Measurements from ENCODE around the gene KLRF1. TPM values are rescaled to one million over a fixed set of nuclear protein-coding genes. Genes with fewer than 3 reads are reported as not detected.

Gene KLRF1
- total and polyA plus RNA-seq, 2 experiments from 2014 or later, result not detected

DNA sequence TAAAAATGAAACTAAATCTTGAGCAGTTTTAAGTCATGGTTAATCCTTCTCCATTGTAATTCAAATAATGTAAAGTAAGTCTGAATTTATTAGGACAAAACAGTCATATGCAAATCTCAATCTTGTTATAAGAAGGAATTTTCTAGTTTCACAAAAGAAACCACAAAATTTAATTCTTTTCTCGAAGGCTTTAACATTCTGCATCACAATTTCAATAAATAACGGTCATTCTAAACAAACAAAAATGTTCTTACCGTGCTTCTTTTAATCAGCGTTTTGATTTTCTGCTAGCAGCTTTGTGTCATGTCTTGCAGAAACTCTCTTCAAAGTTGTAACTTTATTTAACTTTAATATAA is 41.6 kb downstream of the KLRF1 start:
- Histone ChIP-seq H3K79me2 (ENCODE audit: insufficient read depth) (peaks cover 50% of the 10 kb centered on the region), H3K9me2 (ENCODE audit: insufficient read depth) (no peaks in the 10 kb centered on the region), H3K36me3 (ENCODE audit: low read depth) (no peaks in the 10 kb centered on the region), H3K4me2 (ENCODE audit: unreplicated experiment) (peak overlapping the region; percentile 99), H3F3A (ENCODE audit: insufficient read depth) (peaks cover 20% of the 10 kb centered on the region), H4K20me1 (ENCODE audit: insufficient read depth) (no peaks in the 10 kb centered on the region), H3K27me3 (replicated peaks; ENCODE audit: insufficient read depth) (no peaks in the 10 kb centered on the region), H3K9me3 (ENCODE audit: low read depth) (no peaks in the 10 kb centered on the region), H3K4me1 (ENCODE audit: insufficient read depth) (peaks cover 28% of the 10 kb centered on the region), H3K27ac (peak overlapping the region; percentile 96), H2AFZ (peak overlapping the region; percentile 96), H3K4me3 (peak overlapping the region; percentile 78), H3K9ac (peak overlapping the region; percentile 92)
- in situ Hi-C loops (cut with MboI), result no loop called here
- 4% methylated on average over 4 of the region's 4 CpGs for WGBS, 2 experiments (ENCODE audit: low coverage in 1 of 2, low lambda C conversion rate in 2 of 2, missing lambda C conversion rate in 2 of 2)
- DNase-seq, result no peak
- 0 out of 2 replicates have a peak, but pooled peaks have one; percentile 20 for TF ChIP-seq EZH2phosphoT487 (IDR thresholded peaks at IDR 0.05; ENCODE audit: insufficient read depth, low read depth)
- TF ChIP-seq EZH2 (IDR thresholded peaks at IDR 0.05; ENCODE audit: insufficient read depth, poor library complexity, severe bottlenecking), result no peak

DNA sequence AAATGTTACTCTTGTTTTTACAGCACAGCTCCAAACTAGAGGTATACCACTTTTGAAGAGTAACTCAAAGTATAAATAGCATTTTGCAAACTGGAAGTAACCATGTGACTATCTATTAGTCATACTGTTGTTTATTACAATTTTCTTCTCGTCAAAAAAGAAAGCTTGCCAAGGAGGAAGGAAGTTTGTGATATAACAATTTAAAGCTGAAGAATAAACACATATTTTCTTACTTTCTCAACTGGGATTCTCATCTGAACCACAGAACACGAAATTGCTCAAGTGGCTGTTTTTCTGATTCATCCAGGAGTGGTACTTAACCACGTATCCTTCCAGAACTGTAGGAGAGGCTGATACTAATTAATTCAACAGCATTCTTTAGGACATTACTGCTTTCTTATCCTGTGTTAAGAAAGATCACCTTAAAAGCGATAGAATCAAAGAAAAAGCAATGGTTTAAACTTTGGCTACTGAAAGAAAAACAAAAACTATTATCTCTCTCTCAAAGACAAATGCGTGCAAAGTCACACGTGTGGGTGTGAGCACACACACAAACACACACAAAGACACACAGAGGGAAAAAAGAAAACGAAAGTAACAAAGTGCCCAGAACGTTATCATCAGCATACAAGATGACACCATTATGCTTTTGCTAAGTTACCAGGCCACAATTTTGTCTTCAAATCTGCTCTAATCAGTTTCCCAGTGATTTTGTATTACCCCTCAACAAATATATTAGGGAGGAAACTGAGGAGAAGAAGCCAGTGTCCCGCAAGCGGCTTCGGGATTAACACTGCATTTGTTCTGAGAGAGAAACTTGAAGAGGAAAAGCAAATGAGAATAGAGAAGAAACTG is 42.3 kb downstream of the KLRF1 start, which contains the start of gene CLEC2B:
Gene CLEC2B (minus strand): TSS at position 48 of the 855 bp plus-strand sequence.
- no peaks in the 10 kb centered on the region for H3K9me2 ChIP-seq (ENCODE audit: insufficient read depth)
- peaks cover 20% of the 10 kb centered on the region for H3F3A ChIP-seq (ENCODE audit: insufficient read depth)
- no peaks in the 10 kb centered on the region for H4K20me1 ChIP-seq (ENCODE audit: insufficient read depth)
- 0 to 1% methylated on average over 11 of the region's 11 CpGs for WGBS, 2 experiments (ENCODE audit: low coverage in 1 of 2, low lambda C conversion rate in 2 of 2, missing lambda C conversion rate in 2 of 2)
- peak within 1 kb of the TSS; percentile 96 for H2AFZ ChIP-seq
- H3K36me3 ChIP-seq (ENCODE audit: low read depth), result no peaks in the 10 kb centered on the region
- H3K4me1 ChIP-seq (ENCODE audit: insufficient read depth), result peaks cover 28% of the 10 kb centered on the region
- no peaks in the 10 kb centered on the region for H3K9me3 ChIP-seq (ENCODE audit: low read depth)
- H3K9ac ChIP-seq, result peak within 1 kb of the TSS; percentile 92
- no peaks in the 10 kb centered on the region for H3K27me3 ChIP-seq (replicated peaks; ENCODE audit: insufficient read depth)
- H3K27ac ChIP-seq, result peak within 1 kb of the TSS; percentile 96
- DNase-seq, result peak; percentile 91
- no peak for TF ChIP-seq EZH2 (IDR thresholded peaks at IDR 0.05; ENCODE audit: insufficient read depth, poor library complexity, severe bottlenecking)
- no peak for TF ChIP-seq EZH2phosphoT487 (IDR thresholded peaks at IDR 0.05; ENCODE audit: insufficient read depth, low read depth)
- peak within 1 kb of the TSS; percentile 78 for H3K4me3 ChIP-seq
- in situ Hi-C loops (cut with MboI), result no loop called here
- H3K4me2 ChIP-seq (ENCODE audit: unreplicated experiment), result peak within 1 kb of the TSS; percentile 99
- H3K79me2 ChIP-seq (ENCODE audit: insufficient read depth), result peaks cover 44% of the 10 kb centered on the region

DNA sequence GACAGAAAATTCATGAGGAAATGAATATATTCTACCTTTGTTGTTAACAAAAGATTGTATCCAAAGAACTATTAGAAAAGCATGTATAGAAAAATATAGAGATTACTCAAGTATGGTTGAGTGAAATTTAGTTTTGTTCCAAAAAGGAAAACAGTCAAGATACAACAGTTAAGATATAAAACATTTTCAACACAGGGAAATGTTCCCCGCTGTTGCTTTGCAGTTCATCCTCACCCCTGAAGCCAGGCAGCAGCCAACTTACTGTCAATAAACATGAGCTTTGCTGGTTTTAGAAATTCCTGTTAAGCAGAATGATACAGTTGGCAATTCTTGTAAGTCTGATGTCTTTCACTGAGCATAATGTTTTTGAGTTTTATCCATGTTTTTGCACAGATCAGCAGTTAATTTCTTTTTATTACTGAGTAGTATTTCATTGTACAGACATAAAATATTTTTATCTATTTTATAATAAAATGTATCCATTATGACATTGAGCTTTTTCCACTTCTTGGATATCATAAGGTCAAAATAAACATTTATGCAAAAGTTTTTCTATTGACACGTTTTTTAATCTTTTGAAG is 43.1 kb downstream of the KLRF1 start:
- peak; percentile 31 for DNase-seq
- H3K9ac ChIP-seq, result peak overlapping the region; percentile 92
- H3K27ac ChIP-seq, result peak overlapping the region; percentile 96
- H4K20me1 ChIP-seq (ENCODE audit: insufficient read depth), result no peaks in the 10 kb centered on the region
- H3K79me2 ChIP-seq (ENCODE audit: insufficient read depth), result peaks cover 36% of the 10 kb centered on the region
- H3K9me3 ChIP-seq (ENCODE audit: low read depth), result no peaks in the 10 kb centered on the region
- H3K27me3 ChIP-seq (replicated peaks; ENCODE audit: insufficient read depth), result no peaks in the 10 kb centered on the region
- H3K9me2 ChIP-seq (ENCODE audit: insufficient read depth), result no peaks in the 10 kb centered on the region
- in situ Hi-C loops (cut with MboI), result no loop called here
- TF ChIP-seq EZH2phosphoT487 (IDR thresholded peaks at IDR 0.05; ENCODE audit: insufficient read depth, low read depth) (no peak), EZH2 (IDR thresholded peaks at IDR 0.05; ENCODE audit: insufficient read depth, poor library complexity, severe bottlenecking) (no peak)
- H2AFZ ChIP-seq, result peak overlapping the region; percentile 96
- H3F3A ChIP-seq (ENCODE audit: insufficient read depth), result peaks cover 20% of the 10 kb centered on the region
- 19 to 28% methylated on average over 2 of the region's 2 CpGs for WGBS, 2 experiments (ENCODE audit: low coverage in 1 of 2, low lambda C conversion rate in 2 of 2, missing lambda C conversion rate in 2 of 2)
- H3K4me2 ChIP-seq (ENCODE audit: unreplicated experiment), result peak overlapping the region; percentile 99
- H3K36me3 ChIP-seq (ENCODE audit: low read depth), result no peaks in the 10 kb centered on the region
- H3K4me3 ChIP-seq, result peak overlapping the region; percentile 78
- peaks cover 25% of the 10 kb centered on the region for H3K4me1 ChIP-seq (ENCODE audit: insufficient read depth)

DNA sequence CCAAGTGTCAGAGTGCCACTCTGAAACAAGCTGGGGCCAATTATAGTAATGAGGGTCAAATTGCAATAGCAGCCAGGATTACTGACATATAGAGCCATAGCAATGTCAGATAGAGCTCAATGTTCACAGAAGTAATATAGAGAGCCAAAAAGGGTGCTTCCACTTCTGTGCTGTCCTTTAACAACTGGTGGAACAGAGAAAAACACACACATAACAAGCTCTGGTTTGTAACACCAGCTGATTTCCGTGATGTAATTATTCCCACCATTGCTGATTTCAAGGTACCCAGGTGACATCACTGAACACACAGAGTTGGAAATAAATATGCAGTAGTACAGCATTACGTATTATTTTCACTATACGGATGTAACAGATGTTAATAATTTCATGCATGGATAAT is 44.9 kb downstream of the KLRF1 start:
- no peaks in the 10 kb centered on the region for H3K9me3 ChIP-seq (ENCODE audit: low read depth)
- H3K4me3 ChIP-seq, result no peak overlapping the region
- H4K20me1 ChIP-seq (ENCODE audit: insufficient read depth), result no peaks in the 10 kb centered on the region
- H3K27ac ChIP-seq, result no peak overlapping the region
- H3K9me2 ChIP-seq (ENCODE audit: insufficient read depth), result no peaks in the 10 kb centered on the region
- TF ChIP-seq EZH2 (IDR thresholded peaks at IDR 0.05; ENCODE audit: insufficient read depth, poor library complexity, severe bottlenecking), result no peak
- TF ChIP-seq EZH2phosphoT487 (IDR thresholded peaks at IDR 0.05; ENCODE audit: insufficient read depth, low read depth), result no peak
- in situ Hi-C loops (cut with MboI), result no loop called here
- peaks cover 18% of the 10 kb centered on the region for H3K79me2 ChIP-seq (ENCODE audit: insufficient read depth)
- DNase-seq, result no peak
- no peak overlapping the region for H3K4me2 ChIP-seq (ENCODE audit: unreplicated experiment)
- 0 out of 2 replicates have a peak overlapping the region, but pooled peaks have one; percentile 6 for H2AFZ ChIP-seq
- H3K4me1 ChIP-seq (ENCODE audit: insufficient read depth), result peaks cover 9% of the 10 kb centered on the region
- H3F3A ChIP-seq (ENCODE audit: insufficient read depth), result peaks cover 20% of the 10 kb centered on the region
- 62 to 80% methylated on average over 3 of the region's 3 CpGs for WGBS, 2 experiments (ENCODE audit: low coverage in 1 of 2, low lambda C conversion rate in 2 of 2, missing lambda C conversion rate in 2 of 2)
- no peaks in the 10 kb centered on the region for H3K27me3 ChIP-seq (replicated peaks; ENCODE audit: insufficient read depth)
- H3K9ac ChIP-seq, result no peak overlapping the region
- no peaks in the 10 kb centered on the region for H3K36me3 ChIP-seq (ENCODE audit: low read depth)

Measured in GM23248 (cell line).